Right cardiac atrium (tissue), 5 donors: Measurements from ENCODE around the gene ZNF446. TPM values are rescaled to one million over a fixed set of nuclear protein-coding genes. Genes with fewer than 3 reads are reported as not detected.

Experiments
- ATAC-seq, 2 donors: fragments of 200-7000 bp; cut with Tn5 transposase; one replicate each; pipeline versions ENCODE4 v1.8.0 to v1.9.1; 2020; ENCODE audit warnings: moderate library complexity in 2 of 2, mild to moderate bottlenecking in 1 of 2
- DNase-seq, 3 donors: peaks; one replicate each; pipeline ENCODE4 v3.0.0-alpha.2; 2020
- H3K27ac ChIP-seq: one replicate; pipeline ENCODE4 v1.5.1; 2013; ENCODE audit warnings: mild to moderate bottlenecking, low read length, control low read depth, moderate library complexity
- H3K27me3 ChIP-seq: one replicate; pipeline ENCODE4 v1.6.1; 2013; ENCODE audit not compliant: control insufficient read depth, insufficient read depth
- H3K4me1 ChIP-seq: one replicate; pipeline ENCODE4 v1.6.1; 2013; ENCODE audit warnings: low read length; ENCODE audit not compliant: control insufficient read depth, insufficient read depth
- H3K4me3 ChIP-seq: one replicate; pipeline ENCODE4 v1.5.1; 2013; ENCODE audit warnings: low read length, control low read depth
- H3K9me3 ChIP-seq: one replicate; pipeline ENCODE4 v1.6.1; 2013; ENCODE audit warnings: low read length; ENCODE audit not compliant: control insufficient read depth
- WGBS: extraction: QIAGEN DNeasy Blood & Tissue Kit; methylation state at CpG from one replicate; pipeline ENCODE4 v1.1.7; 2013; 5-methylcytosine and 5-hydroxymethylcytosine counted together
- intact Hi-C, 4 donors: fragments of 100-400 bp; cut with DNase I; formaldehyde crosslinking; loops; one replicate each; pipeline versions ENCODE4 v1.11.0 to v1.14.0; 2022 to 2023
- polyA plus RNA-seq: library from polyadenylated mRNA; stranded (reverse); fragments of 200-250 nt; gene quantifications from one replicate; pipeline ENCODE4 v1.2.3, GENCODE V29; 2013
- total RNA-seq, 4 donors: library from RNA; stranded (reverse); fragmentation: NEBNext Ultra II Directional; extraction: Animal tissue kit (Norgen Biotek cat#: 25700); gene quantifications; one replicate each; pipeline ENCODE4 v1.2.1, GENCODE V29; 2021
- donor health status: healthy with polysubstance abuse.
- donor health status: DM: no; HTN: yes; CAD: no.
- donor health status: DM: no; HTN: no; CAD: no.
- donor health status: DM: no; HTN: yes; CAD: no; lungs with severe emphysema.
- donor health status: DM: yes; HTN: yes; CAD: no.

The ZNF446 gene
- total and polyA plus RNA-seq, 5 donors: 4.8 to 7.6 (median 5.8) TPM

GRCh38 chr19:58516964-58517833, 41.0 kb downstream of the ZNF446 start:
- intact Hi-C loops: no loop called here
- H3K4me1 ChIP-seq: peaks cover 3% of the 10 kb centered on the region
- 88% methylated on average over 65 of the region's 65 CpGs for WGBS
- ATAC-seq (no peak), DNase-seq (peak in 2 of 3 donors; percentile 59 to 70)
- no peak overlapping the region for H3K27ac ChIP-seq
- no peaks in the 10 kb centered on the region for H3K27me3 ChIP-seq
- no peak overlapping the region for H3K4me3 ChIP-seq
- no peaks in the 10 kb centered on the region for H3K9me3 ChIP-seq

- Histone ChIP-seq H3K27me3 (no peaks in the 10 kb centered on the region), H3K4me1 (peaks cover 3% of the 10 kb centered on the region), H3K9me3 (no peaks in the 10 kb centered on the region), H3K4me3 (peak overlapping the region; percentile 45), H3K27ac (peak overlapping the region; percentile 80)
- intact Hi-C loops: no loop called here
- WGBS: 11% methylated on average over 22 of the region's 22 CpGs
- DNase-seq (peak in 2 of 3 donors; percentile 63 to 71), ATAC-seq (no peak)
These were observed 42.3 kb downstream of the ZNF446 start for GRCh38 chr19:58518256-58519086.

GRCh38 chr19:58519087-58519354, 42.9 kb downstream of the ZNF446 start:
- ATAC-seq: peak; percentile 66 to 72
- peak; percentile 68 to 88 (median 80) for DNase-seq
- Histone ChIP-seq H3K9me3 (no peaks in the 10 kb centered on the region), H3K4me1 (peaks cover 3% of the 10 kb centered on the region), H3K27ac (peak overlapping the region; percentile 80), H3K27me3 (no peaks in the 10 kb centered on the region), H3K4me3 (peak overlapping the region; percentile 45)
- intact Hi-C loops: no loop called here
- WGBS: under 1% methylated on average over 14 of the region's 14 CpGs

GRCh38 chr19:58519355-58520256, 43.5 kb downstream of the ZNF446 start, which contains the start of gene ZBTB45:
Gene ZBTB45 (minus strand): TSS chr19:58519810. CDS start chr19:58517673, 2,137 bp downstream.
- WGBS: under 1% methylated on average over 87 of the region's 87 CpGs
- DNase-seq (peak; percentile 93 to 96 (median 96)), ATAC-seq (peak; percentile 91 to 92)
- H3K4me1 ChIP-seq: peaks cover 3% of the 10 kb centered on the region
- H3K27ac ChIP-seq: peak within 1 kb of the TSS; percentile 80
- intact Hi-C loops: no loop called here
- H3K27me3 ChIP-seq: no peaks in the 10 kb centered on the region
- H3K9me3 ChIP-seq: no peaks in the 10 kb centered on the region
- peak within 1 kb of the TSS; percentile 45 for H3K4me3 ChIP-seq

- intact Hi-C loops: no loop called here
- no peaks in the 10 kb centered on the region for H3K9me3 ChIP-seq
- peak overlapping the region; percentile 45 for H3K4me3 ChIP-seq
- DNase-seq: no peak
- no peak for ATAC-seq
- WGBS: 15% methylated on average over 7 of the region's 7 CpGs
- H3K4me1 ChIP-seq: peaks cover 3% of the 10 kb centered on the region
- H3K27ac ChIP-seq: peak overlapping the region; percentile 80
- no peaks in the 10 kb centered on the region for H3K27me3 ChIP-seq
These were observed 44.1 kb downstream of the ZNF446 start for GRCh38 chr19:58520257-58520599.

GRCh38 chr19:58521651-58522050, 45.5 kb downstream of the ZNF446 start:
- H3K27me3 ChIP-seq: no peaks in the 10 kb centered on the region
- H3K27ac ChIP-seq: no peak overlapping the region
- 61% methylated on average over 4 of the region's 4 CpGs for WGBS
- ATAC-seq (no peak), DNase-seq (no peak)
- no peak overlapping the region for H3K4me3 ChIP-seq
- H3K9me3 ChIP-seq: no peaks in the 10 kb centered on the region
- peaks cover 3% of the 10 kb centered on the region for H3K4me1 ChIP-seq
- intact Hi-C loops: no loop called here

GRCh38 chr19:58522709-58523108, 46.6 kb downstream of the ZNF446 start:
- Histone ChIP-seq H3K4me3 (no peak overlapping the region), H3K27ac (no peak overlapping the region), H3K4me1 (peaks cover 3% of the 10 kb centered on the region), H3K9me3 (no peaks in the 10 kb centered on the region), H3K27me3 (no peaks in the 10 kb centered on the region)
- no peak for DNase-seq
- 75% methylated on average over 3 of the region's 3 CpGs for WGBS
- ATAC-seq: no peak
- intact Hi-C loops: no loop called here

- WGBS: 70% methylated on average over 3 of the region's 3 CpGs
- Histone ChIP-seq H3K27me3 (no peaks in the 10 kb centered on the region), H3K27ac (no peak overlapping the region), H3K4me3 (no peak overlapping the region), H3K9me3 (no peaks in the 10 kb centered on the region), H3K4me1 (no peaks in the 10 kb centered on the region)
- intact Hi-C loops: no loop called here
- no peak for ATAC-seq
- DNase-seq: no peak
These were observed 53.3 kb downstream of the ZNF446 start for GRCh38 chr19:58529405-58529804.
